Measurements from ENCODE around the gene SCGB1D1.

GRCh38 chr11:62152245-62153086, 37.5 kb upstream of the SCGB1D1 start:
- TF ChIP-seq CTCF (IDR thresholded peaks at IDR 0.05) = no peak
- TF ChIP-seq POLR2A (IDR thresholded peaks at IDR 0.05) = no peak
